GM19463 (cell line): ENCODE results near the gene FBXL13.
"Not testable (repeated sequence)": the region's sequence is repeated elsewhere in the genome, so short reads cannot be mapped to it uniquely, and the experiment has no call there.

Experiments
- ATAC-seq: cut with Tn5 transposase; IDR thresholded peaks from one replicate; pipeline ENCODE4 v1.9.1; 2021; ENCODE audit warnings: mild to moderate bottlenecking, moderate library complexity; ENCODE audit not compliant: unreplicated experiment

The FBXL13 gene

GRCh38 chr7:102834466-102834865 is 240.1 kb downstream of the FBXL13 start:
- ATAC-seq = no peak

DNA sequence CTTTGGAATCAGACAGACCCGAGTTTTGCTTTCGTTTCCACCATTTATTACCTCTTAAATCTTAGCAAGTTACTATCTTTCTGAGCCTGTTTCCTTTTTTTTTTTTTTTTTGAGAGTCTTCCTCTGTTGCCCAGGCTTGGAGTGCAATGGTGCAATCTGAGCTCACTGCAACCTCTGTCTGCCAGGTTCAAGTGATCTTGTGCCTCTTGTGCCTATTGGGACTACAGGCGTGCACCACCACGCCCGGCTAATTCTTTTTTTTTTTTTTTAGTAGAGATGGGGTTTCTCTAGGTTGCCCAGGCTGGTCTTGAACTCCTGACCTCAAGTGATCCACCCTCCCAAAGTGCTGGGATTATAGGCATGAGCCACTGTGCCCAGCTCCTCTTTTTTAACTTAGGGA is 241.3 kb downstream of the FBXL13 start:
- no peak for ATAC-seq

GRCh38 chr7:102832674-102833073 is 241.9 kb downstream of the FBXL13 start:
- no peak for ATAC-seq

GRCh38 chr7:102830197-102830596 is 244.4 kb downstream of the FBXL13 start:
- no peak for ATAC-seq

DNA sequence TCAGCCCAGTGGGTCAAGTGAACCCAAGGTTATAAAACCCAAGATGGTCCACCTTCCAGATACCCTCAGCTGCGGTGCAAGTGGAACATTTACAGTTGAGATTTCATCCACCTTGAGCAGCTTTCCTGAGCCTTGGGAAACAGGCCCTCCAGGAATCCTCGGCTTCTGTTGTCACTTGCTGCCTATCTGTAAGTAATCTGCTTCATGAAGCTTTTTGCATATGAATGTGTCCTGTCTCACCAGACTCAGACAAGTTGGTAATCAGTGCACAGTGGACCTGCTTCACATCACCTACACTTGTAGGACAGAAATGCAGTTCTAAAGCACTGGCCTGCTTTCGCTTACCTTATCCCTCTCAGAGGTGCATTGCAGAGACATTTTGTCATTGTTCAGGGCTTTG is 245.5 kb downstream of the FBXL13 start:
- ATAC-seq = no peak

GRCh38 chr7:102828286-102828685 is 246.3 kb downstream of the FBXL13 start:
- ATAC-seq = no peak

DNA sequence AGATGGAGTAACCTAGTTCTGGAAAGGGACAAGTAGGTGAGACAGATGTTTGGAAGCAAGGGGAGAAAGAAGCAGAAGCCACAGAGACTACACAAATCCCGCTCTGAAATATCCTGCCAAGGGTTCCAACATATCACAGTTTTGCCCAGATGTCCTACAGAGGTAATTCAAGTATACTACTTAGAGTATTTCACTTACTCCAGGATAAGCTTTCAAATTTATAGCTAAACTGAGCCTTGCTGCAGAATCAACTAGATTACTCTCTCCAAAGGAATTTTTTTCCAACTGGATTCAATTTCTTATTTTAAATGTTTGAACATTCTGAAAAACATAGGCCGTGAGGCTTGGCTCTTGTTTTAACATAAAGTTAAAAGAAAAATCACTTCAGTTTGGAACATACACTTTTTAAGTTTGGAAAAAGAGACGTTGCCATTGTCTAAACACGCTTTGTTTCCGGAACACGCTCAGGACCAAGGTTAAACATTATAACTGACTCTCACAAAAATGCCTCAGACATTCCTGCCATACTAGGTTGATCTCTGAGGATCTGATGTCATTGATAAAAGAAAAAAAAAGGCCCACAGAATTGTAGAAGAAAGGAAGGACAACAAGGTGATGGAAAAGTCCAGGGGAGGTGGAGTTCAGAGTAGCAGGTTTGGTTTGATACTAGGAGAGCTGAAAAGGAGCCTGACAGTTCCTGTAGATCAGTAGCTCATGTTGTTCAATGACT is 251.0 kb downstream of the FBXL13 start:
- no peak for ATAC-seq

- no peak for ATAC-seq
Observed at GRCh38 chr7:102821994-102822747, 252.4 kb downstream of the FBXL13 start.

- ATAC-seq = no peak
Observed at GRCh38 chr7:102819151-102819550, 255.4 kb downstream of the FBXL13 start.

DNA sequence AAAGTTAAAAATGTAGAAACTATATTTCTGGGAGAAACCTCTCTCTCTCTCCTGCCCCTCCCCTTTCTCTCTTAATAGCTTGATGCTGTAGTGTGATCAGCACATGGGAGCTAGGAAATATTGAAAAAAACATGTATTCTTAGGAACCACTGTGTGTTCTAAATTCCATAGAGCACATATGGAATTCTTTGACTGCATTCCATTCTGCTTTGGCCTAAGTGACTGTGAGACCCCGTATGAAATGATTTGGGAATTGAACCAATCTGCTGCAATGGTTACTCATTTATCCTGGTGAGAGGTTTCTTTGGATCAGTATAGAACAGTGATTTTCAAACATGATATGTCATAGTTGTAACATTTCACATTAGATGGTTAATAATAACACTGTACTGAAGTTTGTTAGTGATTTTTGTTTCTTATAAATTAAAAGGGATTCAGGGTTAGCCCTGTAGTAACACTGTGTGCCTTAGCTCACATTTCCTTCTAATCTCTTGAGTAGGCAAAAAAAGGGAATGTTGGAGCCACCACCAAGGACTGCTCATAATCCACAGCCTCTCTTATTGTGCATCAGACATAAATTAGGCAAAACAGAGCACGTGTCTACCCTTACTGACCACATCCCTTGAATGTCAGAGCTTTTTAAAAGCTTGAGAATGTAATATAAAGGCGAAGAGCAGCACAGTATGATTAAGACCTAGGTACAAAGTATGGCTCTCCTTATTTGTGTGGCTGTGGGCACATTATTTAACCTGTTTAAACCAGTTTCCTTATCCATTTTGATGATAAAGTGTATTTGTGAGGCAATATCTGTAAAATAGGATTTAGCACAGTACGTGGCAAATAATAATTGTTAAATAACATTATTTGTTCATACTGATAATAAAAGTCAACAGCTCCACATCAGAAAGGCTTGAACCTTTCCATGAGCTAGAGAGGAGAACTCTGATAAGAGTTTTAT is 256.7 kb downstream of the FBXL13 start:
- ATAC-seq = no peak

DNA sequence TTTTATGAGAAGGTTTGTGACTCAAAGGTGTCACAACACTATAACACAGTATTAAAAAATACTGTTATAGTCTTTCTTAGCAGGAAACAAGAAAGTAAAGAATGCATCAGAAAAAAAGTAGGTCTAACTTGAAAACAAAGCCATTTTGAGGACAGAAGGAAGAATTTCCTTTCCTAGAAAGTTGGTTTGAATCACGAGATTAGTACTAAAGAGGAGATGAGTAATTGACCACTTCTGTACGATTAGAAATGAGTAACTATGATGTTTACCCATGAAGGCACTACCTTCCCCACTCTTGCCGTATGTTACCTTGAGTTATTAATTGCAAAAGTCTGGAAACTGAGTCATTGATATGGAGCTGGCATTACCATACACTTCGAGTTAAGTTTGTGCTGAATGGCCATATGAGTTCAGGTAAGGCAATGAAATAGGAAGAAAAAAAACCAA is 260.5 kb downstream of the FBXL13 start:
- ATAC-seq = no peak

DNA sequence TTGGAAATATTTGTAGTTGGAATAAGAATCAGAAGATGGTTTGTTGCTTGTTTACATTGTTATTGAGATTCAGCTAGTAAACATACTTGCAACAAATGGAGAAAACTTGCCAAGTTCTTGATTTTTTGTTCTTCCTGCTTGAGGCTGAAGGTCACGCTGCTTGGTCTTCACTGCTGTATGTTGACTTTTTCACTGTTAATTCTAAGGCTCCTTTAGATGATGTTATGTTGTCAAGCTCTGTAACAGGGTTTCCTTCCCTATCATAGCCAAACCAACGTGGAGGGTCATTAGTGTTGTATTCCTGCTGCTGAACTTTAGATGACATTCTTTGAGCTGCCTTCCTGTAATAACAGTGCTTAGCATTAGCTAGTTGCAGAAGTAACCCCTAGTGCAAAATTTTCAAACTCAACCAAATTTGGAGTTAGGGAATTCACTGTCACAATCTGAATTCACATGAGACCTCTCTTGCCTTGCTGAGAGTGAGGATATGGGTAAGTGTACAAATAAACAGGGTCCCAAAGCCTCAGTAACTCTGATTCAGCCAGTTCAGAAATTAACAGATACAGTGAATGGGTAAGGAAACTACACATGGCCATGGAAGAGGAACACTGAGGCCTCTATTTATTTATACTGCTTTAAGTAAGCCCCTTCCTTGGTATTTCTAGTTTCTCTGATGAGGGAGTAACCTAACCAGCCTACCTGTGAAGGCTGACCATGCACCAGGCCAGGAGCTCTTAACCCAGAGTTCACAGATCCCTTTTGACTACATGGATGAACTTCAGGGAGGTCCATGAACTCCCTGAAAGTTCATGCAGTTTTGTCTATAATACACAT is 261.2 kb downstream of the FBXL13 start:
- ATAC-seq = no peak

DNA sequence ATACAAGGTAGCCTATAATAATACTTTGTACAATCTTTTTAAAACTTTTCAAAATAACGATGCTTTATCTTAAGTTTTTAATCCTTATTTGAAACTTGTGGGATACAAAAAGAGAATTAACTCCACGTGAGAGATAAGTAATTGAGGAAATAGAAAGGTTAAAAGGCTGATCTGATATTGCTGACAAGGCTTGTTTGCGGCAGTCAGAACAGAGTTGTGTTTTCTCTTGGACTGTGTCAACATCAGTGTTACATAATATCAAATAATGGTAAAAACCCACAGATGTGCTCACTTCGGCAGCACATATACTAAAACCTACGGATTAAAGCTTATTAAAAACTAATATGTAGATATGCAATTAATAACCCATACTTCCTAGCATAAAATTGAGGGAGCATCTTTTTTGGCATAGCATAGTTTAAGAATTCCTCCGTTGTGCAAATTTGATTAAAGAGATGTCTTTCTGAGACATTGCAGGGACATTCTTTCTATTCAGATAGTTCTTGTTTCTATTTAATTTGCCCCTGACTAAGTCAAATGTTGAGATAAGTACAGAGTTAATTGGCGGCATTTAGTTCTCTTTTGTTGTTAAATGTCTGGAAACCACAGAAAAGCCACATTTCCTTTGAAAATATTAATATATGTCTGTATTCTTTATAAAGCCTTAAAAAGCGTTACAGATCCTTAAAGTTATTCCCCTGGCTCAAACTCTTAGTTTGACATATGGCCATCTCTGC is 262.5 kb downstream of the FBXL13 start:
- ATAC-seq = no peak

GRCh38 chr7:102810916-102811315 is 263.7 kb downstream of the FBXL13 start:
- no peak for ATAC-seq

DNA sequence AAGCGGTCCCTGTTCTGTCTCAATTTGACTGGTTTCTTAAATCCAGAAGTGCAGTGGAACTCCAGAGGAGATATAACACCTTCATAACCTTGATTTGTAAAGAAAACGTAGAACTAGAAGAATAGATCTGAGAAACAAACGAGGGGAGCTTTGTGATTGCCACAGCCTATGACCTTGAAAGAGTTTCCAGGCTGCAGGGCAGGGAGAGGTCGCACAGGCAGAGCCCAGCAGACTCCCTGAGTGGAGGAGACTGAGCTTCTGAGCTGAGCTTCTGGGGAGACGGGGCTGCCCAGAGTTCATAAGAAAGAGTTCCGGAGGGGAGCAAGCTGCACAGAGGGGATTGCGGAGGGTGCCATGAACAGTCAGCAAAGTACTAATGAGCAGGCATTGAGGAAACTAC is 268.0 kb downstream of the FBXL13 start:
- no peak for ATAC-seq

GRCh38 chr7:102795987-102796595 is 278.5 kb downstream of the FBXL13 start:
- not testable (repeated sequence) for ATAC-seq

- ATAC-seq = not testable (repeated sequence)
Observed at GRCh38 chr7:102794567-102794966, 280.0 kb downstream of the FBXL13 start.

- ATAC-seq = not testable (repeated sequence)
Observed at GRCh38 chr7:102791831-102792230, 282.8 kb downstream of the FBXL13 start.

DNA sequence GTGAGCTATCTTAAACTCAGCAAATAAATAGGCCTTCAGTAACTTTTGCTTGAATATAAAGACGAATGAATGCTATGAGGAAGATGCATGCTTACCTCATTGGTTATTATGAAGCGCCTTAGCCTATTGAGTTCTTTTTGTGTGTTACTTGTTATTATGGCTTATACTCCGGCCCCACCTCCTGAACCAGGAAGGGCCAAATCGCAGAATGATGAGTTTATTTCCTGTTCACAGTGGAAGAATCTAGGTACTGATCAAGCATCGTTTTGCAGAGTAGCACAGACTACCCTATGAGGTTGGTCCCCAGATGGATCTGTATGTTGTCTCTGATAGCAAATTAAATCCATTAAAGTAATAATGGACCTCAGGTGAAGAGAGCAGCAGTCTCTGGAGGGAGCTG is 283.2 kb downstream of the FBXL13 start:
- ATAC-seq = not testable (repeated sequence)
